ENCODE measurements around the gene NEURL1B. TPM values are rescaled to one million over a fixed set of nuclear protein-coding genes. Genes with fewer than 3 reads are reported as not detected.
"Not testable (repeated sequence)": the region's sequence is repeated elsewhere in the genome, so short reads cannot be mapped to it uniquely, and the experiment has no call there.

The NEURL1B gene
- polyA plus RNA-seq, 2 of the 4 experiments (the other 2 are of a cell fraction) = 0.89 to 2.1 TPM

DNA sequence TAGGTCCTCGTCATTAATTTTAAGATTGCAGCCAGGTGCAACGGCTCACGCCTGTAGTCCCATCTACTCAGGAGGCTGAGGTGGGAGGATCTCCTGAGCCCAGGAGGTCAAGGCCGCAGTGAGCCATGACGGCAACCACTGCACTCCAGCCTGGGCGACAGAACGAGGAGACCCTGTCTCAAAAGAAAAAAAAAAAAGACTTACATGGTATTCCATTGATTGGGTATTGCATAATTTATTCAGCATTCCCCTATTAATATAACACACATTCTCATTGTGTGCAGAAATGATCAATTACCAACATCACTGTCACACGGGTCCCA, 67.1 kb downstream of the NEURL1B start:
- Histone ChIP-seq H3K4me2 (peak overlapping the region; percentile 89; the same call in 1 of the 3 replicates), H3K4me3 (no peak overlapping the region), H3K4me1 (peaks cover 12% of the 10 kb centered on the region), H3K27ac (peak overlapping the region; percentile 80 to 83; a peak in 4 of 6 replicates), H3K9me3 (no peaks in the 10 kb centered on the region)
- DNase-seq (ENCODE audit: low read depth in 1 of 2, low spot score in 1 of 2) (no peak), FAIRE-seq (no peak), ATAC-seq (no peak)
- ChIA-PET CTCF (interaction anchor here (0.7 to 11.9 kb wide), 33 partner anchors 9 to 1609 kb away, joined by 3 to 480 read pairs (median 7); partner anchors contain the start of genes ATP6V0E1, BOD1 and RPL26L1), POLR2A (interaction anchor here (1.0 kb wide), 1 partner anchor 196 kb away, joined by 4 read pairs; no protein-coding TSS in a partner anchor)
- 93% methylated on average over 8 of the region's 8 CpGs for WGBS (ENCODE audit: missing lambda C conversion rate)
- TF ChIP-seq CEBPB (IDR thresholded peaks at IDR 0.05) (peak in 1 of 2 experiments; percentile 27; a peak in 1 of 4 replicates), SMC3 (IDR thresholded peaks at IDR 0.05) (no peak), NR3C1 (IDR thresholded peaks at IDR 0.05) (no peak)
- TF ChIP-seq, protein P1, sequence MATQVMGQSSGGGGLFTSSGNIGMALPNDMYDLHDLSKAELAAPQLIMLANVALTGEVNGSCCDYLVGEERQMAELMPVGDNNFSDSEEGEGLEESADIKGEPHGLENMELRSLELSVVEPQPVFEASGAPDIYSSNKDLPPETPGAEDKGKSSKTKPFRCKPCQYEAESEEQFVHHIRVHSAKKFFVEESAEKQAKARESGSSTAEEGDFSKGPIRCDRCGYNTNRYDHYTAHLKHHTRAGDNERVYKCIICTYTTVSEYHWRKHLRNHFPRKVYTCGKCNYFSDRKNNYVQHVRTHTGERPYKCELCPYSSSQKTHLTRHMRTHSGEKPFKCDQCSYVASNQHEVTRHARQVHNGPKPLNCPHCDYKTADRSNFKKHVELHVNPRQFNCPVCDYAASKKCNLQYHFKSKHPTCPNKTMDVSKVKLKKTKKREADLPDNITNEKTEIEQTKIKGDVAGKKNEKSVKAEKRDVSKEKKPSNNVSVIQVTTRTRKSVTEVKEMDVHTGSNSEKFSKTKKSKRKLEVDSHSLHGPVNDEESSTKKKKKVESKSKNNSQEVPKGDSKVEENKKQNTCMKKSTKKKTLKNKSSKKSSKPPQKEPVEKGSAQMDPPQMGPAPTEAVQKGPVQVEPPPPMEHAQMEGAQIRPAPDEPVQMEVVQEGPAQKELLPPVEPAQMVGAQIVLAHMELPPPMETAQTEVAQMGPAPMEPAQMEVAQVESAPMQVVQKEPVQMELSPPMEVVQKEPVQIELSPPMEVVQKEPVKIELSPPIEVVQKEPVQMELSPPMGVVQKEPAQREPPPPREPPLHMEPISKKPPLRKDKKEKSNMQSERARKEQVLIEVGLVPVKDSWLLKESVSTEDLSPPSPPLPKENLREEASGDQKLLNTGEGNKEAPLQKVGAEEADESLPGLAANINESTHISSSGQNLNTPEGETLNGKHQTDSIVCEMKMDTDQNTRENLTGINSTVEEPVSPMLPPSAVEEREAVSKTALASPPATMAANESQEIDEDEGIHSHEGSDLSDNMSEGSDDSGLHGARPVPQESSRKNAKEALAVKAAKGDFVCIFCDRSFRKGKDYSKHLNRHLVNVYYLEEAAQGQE (IDR thresholded peaks at IDR 0.05) = no peak
- TF ChIP-seq, protein P2, sequence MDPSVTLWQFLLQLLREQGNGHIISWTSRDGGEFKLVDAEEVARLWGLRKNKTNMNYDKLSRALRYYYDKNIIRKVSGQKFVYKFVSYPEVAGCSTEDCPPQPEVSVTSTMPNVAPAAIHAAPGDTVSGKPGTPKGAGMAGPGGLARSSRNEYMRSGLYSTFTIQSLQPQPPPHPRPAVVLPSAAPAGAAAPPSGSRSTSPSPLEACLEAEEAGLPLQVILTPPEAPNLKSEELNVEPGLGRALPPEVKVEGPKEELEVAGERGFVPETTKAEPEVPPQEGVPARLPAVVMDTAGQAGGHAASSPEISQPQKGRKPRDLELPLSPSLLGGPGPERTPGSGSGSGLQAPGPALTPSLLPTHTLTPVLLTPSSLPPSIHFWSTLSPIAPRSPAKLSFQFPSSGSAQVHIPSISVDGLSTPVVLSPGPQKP (IDR thresholded peaks at IDR 0.05; ENCODE audit: low read depth, low read length) = no peak

DNA sequence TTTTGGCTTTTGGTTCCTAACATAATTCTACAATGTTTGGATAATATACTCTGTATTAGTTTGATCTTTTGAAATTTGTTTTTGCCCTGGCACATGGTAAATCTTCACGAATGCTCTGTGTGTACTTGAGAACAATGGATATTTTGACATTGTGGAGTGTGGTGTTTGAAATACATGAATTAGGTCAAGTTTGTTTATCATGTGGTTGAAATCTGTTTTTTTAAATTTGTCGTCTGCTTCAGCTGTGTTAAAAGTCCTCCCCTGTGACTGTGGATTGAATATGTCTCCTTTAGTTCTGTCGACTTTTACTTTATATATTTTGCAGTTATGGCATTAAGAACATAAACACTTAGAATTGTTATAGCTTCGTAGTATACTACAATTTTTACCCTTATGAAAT, 69.6 kb downstream of the NEURL1B start:
- no peak for TF ChIP-seq FOXS1 (CRISPR knock-in tag; IDR thresholded peaks at IDR 0.05)
- TF ChIP-seq POLR2A (IDR thresholded peaks at IDR 0.05; ENCODE audit: low read length) = no peak
- TF ChIP-seq EHMT2 (IDR thresholded peaks at IDR 0.05; ENCODE audit: low read depth) = no peak
- no peak for TF ChIP-seq ZC3H11A (IDR thresholded peaks at IDR 0.05)
- no peak for TF ChIP-seq RARB (CRISPR knock-in tag; IDR thresholded peaks at IDR 0.05)
- TF ChIP-seq JUNB (IDR thresholded peaks at IDR 0.05) = no peak
- TF ChIP-seq, protein P3, sequence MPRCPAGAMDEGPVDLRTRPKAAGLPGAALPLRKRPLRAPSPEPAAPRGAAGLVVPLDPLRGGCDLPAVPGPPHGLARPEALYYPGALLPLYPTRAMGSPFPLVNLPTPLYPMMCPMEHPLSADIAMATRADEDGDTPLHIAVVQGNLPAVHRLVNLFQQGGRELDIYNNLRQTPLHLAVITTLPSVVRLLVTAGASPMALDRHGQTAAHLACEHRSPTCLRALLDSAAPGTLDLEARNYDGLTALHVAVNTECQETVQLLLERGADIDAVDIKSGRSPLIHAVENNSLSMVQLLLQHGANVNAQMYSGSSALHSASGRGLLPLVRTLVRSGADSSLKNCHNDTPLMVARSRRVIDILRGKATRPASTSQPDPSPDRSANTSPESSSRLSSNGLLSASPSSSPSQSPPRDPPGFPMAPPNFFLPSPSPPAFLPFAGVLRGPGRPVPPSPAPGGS (IDR thresholded peaks at IDR 0.05) = no peak
- TF ChIP-seq CEBPB (IDR thresholded peaks at IDR 0.05) = no peak
- TF ChIP-seq NFE2L2 (conservative IDR thresholded peaks at IDR 0.05; ENCODE audit: low read length) = no peak
- TF ChIP-seq HOXA7 (CRISPR knock-in tag; IDR thresholded peaks at IDR 0.05) = no peak
- TF ChIP-seq, protein P4, sequence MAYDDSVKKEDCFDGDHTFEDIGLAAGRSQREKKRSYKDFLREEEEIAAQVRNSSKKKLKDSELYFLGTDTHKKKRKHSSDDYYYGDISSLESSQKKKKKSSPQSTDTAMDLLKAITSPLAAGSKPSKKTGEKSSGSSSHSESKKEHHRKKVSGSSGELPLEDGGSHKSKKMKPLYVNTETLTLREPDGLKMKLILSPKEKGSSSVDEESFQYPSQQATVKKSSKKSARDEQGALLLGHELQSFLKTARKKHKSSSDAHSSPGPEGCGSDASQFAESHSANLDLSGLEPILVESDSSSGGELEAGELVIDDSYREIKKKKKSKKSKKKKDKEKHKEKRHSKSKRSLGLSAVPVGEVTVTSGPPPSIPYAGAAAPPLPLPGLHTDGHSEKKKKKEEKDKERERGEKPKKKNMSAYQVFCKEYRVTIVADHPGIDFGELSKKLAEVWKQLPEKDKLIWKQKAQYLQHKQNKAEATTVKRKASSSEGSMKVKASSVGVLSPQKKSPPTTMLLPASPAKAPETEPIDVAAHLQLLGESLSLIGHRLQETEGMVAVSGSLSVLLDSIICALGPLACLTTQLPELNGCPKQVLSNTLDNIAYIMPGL (CRISPR knock-in tag; IDR thresholded peaks at IDR 0.05; ENCODE audit: borderline replicate concordance) = no peak
- no peak for TF ChIP-seq EP300 (IDR thresholded peaks at IDR 0.05)
- TF ChIP-seq HDAC2 (IDR thresholded peaks at IDR 0.05) = no peak
- no peak for TF ChIP-seq NPAS2 (CRISPR knock-in tag; IDR thresholded peaks at IDR 0.05; ENCODE audit: borderline replicate concordance)
- TF ChIP-seq HEYL (CRISPR knock-in tag; IDR thresholded peaks at IDR 0.05) = no peak
- TF ChIP-seq FOSL2 (IDR thresholded peaks at IDR 0.05) = no peak
- TF ChIP-seq FOSL2 (CRISPR knock-in tag; IDR thresholded peaks at IDR 0.05) = no peak
- no peak for TF ChIP-seq BHLHE40 (IDR thresholded peaks at IDR 0.05; ENCODE audit: low read depth, low read length)
- TF ChIP-seq, protein P5, sequence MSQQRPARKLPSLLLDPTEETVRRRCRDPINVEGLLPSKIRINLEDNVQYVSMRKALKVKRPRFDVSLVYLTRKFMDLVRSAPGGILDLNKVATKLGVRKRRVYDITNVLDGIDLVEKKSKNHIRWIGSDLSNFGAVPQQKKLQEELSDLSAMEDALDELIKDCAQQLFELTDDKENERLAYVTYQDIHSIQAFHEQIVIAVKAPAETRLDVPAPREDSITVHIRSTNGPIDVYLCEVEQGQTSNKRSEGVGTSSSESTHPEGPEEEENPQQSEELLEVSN (IDR thresholded peaks at IDR 0.05; ENCODE audit: borderline replicate concordance, low read depth) = no peak
- H3K4me3 ChIP-seq = no peak overlapping the region
- ATAC-seq (no peak), DNase-seq (ENCODE audit: low read depth in 1 of 2, low spot score in 1 of 2) (no peak), FAIRE-seq (no peak)
- H3K4me1 ChIP-seq = peaks cover 36% of the 10 kb centered on the region
- H3K9me3 ChIP-seq = no peaks in the 10 kb centered on the region
- CTCF ChIA-PET = interaction anchor here (0.9 to 11.9 kb wide), 6 partner anchors 62 to 573 kb away, joined by 5 to 480 read pairs (median 16); no protein-coding TSS in a partner anchor
- POLR2A ChIA-PET = no interaction called here
- peak overlapping the region in 1 of 2 experiments; percentile 98; a peak in 2 of 6 replicates for H3K27ac ChIP-seq
- WGBS (ENCODE audit: missing lambda C conversion rate) = 70% methylated on average over 4 of the region's 4 CpGs
- no peak overlapping the region for H3K4me2 ChIP-seq

DNA sequence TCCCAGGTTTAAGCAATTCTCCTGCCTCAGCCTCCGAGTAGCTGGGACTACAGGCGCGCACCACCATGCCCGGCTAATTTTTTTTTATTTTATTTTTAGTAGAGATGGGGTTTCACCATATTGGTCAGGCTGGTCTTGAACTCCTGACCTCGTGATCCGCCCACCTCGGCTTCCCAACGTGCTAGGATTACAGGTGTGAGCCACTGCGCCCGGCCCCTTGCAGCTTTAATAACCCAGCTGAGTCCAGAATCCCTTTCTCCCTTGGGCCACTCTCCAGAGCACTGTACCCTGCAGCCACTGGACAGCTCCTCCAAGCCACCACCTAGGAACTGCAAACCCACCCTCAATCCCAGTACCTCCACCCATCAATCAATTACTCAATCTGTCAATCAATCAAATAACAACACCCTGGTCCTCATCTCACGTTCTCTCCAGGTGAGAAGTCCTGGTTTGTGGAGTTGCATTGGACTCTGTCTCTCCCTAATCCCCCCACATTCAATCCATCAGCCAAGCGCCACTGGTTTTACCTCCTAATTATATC, 70.3 kb downstream of the NEURL1B start:
- Histone ChIP-seq H3K27ac (peak overlapping the region; percentile 98; a peak in 5 of 6 replicates), H3K4me1 (peaks cover 43% of the 10 kb centered on the region)
- not testable (repeated sequence) for H3K4me3 ChIP-seq; H3K9me3 ChIP-seq; ATAC-seq; DNase-seq (ENCODE audit: low read depth in 1 of 2, low spot score in 1 of 2); FAIRE-seq; H3K4me2 ChIP-seq
- ChIA-PET POLR2A (interaction anchor here (0.6 to 0.7 kb wide), 2 partner anchors 61 to 201 kb away, joined by 3 to 5 read pairs; no protein-coding TSS in a partner anchor), CTCF (interaction anchor here (0.7 to 11.9 kb wide), 14 partner anchors 7 to 573 kb away, joined by 3 to 480 read pairs (median 6); partner anchors contain the start of gene BNIP1)
- 77% methylated on average over 12 of the region's 12 CpGs for WGBS (ENCODE audit: missing lambda C conversion rate)

Data from A549 (cell line).